A549 (cell line): ENCODE results near the gene TCF25. TPM values are rescaled to one million over a fixed set of nuclear protein-coding genes. Genes with fewer than 3 reads are reported as not detected.
A peak's percentile ranks its signal among the peaks of the same experiment; 100 is the strongest.

Experiments
- ATAC-seq, 2 experiments: fragments of 200-7000 bp in 1 of 2; fragments of >200 bp in 1 of 2; cut with Nextera tagmentation in 1 of 2; cut with Tn5 transposase in 1 of 2; 3 replicates each; pipeline versions ENCODE4 v1.8.0 to v1.9.1; 2018 to 2020; ENCODE audit warnings: mild to moderate bottlenecking in 1 of 2, moderate library complexity in 1 of 2
- CTCF ChIA-PET: fragments of 300-600 bp; sonication (Branson Sonifier 250); formaldehyde crosslinking; extraction: SDS; loops from one replicate; lab custom pipeline; 2021; ENCODE audit warnings: antibody characterized with exemption, inconsistent platforms; lab: Yijun Ruan, JAX
- POLR2A ChIA-PET: fragments of 350-600 bp; formaldehyde crosslinking; extraction: SDS; loops from one replicate; lab custom pipeline; 2021; ENCODE audit warnings: antibody characterized with exemption, inconsistent platforms; lab: Yijun Ruan, JAX
- DNase-seq, 2 experiments: peaks; one replicate each; pipeline versions ENCODE4 v3.0.0 to v3.0.0-alpha.2; 2011 to 2016; ENCODE audit warnings: low read depth in 1 of 2, low spot score in 1 of 2
- FAIRE-seq: peaks from 2 replicates; lab custom pipeline; 2011; peaks lifted over from hg19 to GRCh38; lab: Jason Lieb, UNC
- H3K27ac ChIP-seq, 2 experiments: fragments of >200 bp; sonication (Bioruptor Twin); formaldehyde crosslinking; 3 replicates each; pipeline ENCODE4 v1.5.1; 2016 to 2017
- H3K4me1 ChIP-seq: fragments of >200 bp; sonication (Bioruptor Twin); formaldehyde crosslinking; 3 replicates; pipeline ENCODE4 v1.6.1; 2016
- H3K4me2 ChIP-seq: fragments of >200 bp; sonication (Bioruptor Twin); formaldehyde crosslinking; 3 replicates; pipeline ENCODE4 v1.6.1; 2016
- H3K4me3 ChIP-seq: fragments of >200 bp; sonication (Bioruptor Twin); formaldehyde crosslinking; 3 replicates; pipeline ENCODE4 v1.5.1; 2016
- H3K9me3 ChIP-seq: fragments of >200 bp; sonication (Bioruptor Twin); formaldehyde crosslinking; 3 replicates; pipeline ENCODE4 v1.6.1; 2016
- CEBPB ChIP-seq, 2 experiments: fragments of >200 bp in 1 of 2; sonication (Bioruptor Twin) in 1 of 2; formaldehyde crosslinking in 1 of 2; IDR thresholded peaks; 2 replicates each; pipeline ENCODE4 v1.6.1; 2012 to 2016
- CHD4 ChIP-seq: fragments of 200-600 bp; sonication (generic); IDR thresholded peaks from 2 replicates; pipeline ENCODE4 v1.6.1; 2016; ENCODE audit warnings: antibody characterized with exemption, mild to moderate bottlenecking, borderline replicate concordance
- EHF ChIP-seq: fragments of 250-450 bp; sonication (Bioruptor Pico); IDR thresholded peaks from 2 replicates; pipeline ENCODE4 v1.5.0; 2020; ENCODE audit warnings: mild to moderate bottlenecking
- EP300 ChIP-seq, 2 experiments: fragments of >200 bp; sonication (Bioruptor Twin); formaldehyde crosslinking; IDR thresholded peaks; 2 replicates in 1 of 2; 3 replicates in 1 of 2; pipeline ENCODE4 v1.6.1; 2016 to 2017
- HDAC2 ChIP-seq: fragments of 200-600 bp; sonication (generic); IDR thresholded peaks from 2 replicates; pipeline ENCODE4 v1.6.1; 2016
- HEYL ChIP-seq: fragments of 250-450 bp; sonication (Bioruptor Pico); IDR thresholded peaks from 2 replicates; pipeline ENCODE4 v1.8.0; 2021; ENCODE audit warnings: mild to moderate bottlenecking, moderate library complexity
- JUNB ChIP-seq: fragments of >200 bp; sonication (Bioruptor Twin); formaldehyde crosslinking; IDR thresholded peaks from 2 replicates; pipeline ENCODE4 v1.6.1; 2016
- KDM1A ChIP-seq: fragments of 200-600 bp; sonication (generic); IDR thresholded peaks from 2 replicates; pipeline ENCODE4 v1.6.1; 2016; ENCODE audit warnings: low read depth, mild to moderate bottlenecking
- MYC ChIP-seq: IDR thresholded peaks from 2 replicates; pipeline ENCODE4 v1.6.1; 2012; ENCODE audit warnings: mild to moderate bottlenecking, inconsistent platforms, low read length, improper control_type of control experiment, borderline replicate concordance
- PHF8 ChIP-seq: fragments of 200-600 bp; sonication (generic); IDR thresholded peaks from 2 replicates; pipeline ENCODE4 v1.6.1; 2016; ENCODE audit warnings: low read depth, mild to moderate bottlenecking, antibody characterized with exemption, moderate library complexity, borderline replicate concordance
- POLR2AphosphoS2 ChIP-seq: conservative IDR thresholded peaks from 2 replicates; pipeline ENCODE4 v1.6.1; 2012; ENCODE audit warnings: low read length, improper control_type of control experiment, inconsistent platforms
- RAD21 ChIP-seq, 2 experiments: fragments of >200 bp in 1 of 2; sonication (Bioruptor Twin) in 1 of 2; formaldehyde crosslinking in 1 of 2; IDR thresholded peaks in 1 of 2; conservative IDR thresholded peaks in 1 of 2; 2 replicates in 1 of 2; 3 replicates in 1 of 2; pipeline ENCODE4 v1.6.1; 2012 to 2018; ENCODE audit warnings: inconsistent platforms in 1 of 2
- RARB ChIP-seq: fragments of 250-450 bp; sonication (Bioruptor Pico); IDR thresholded peaks from 2 replicates; pipeline ENCODE4 v1.8.0; 2021; ENCODE audit warnings: mild to moderate bottlenecking, moderate library complexity
- RFX5 ChIP-seq: fragments of 450-650 bp; IDR thresholded peaks from 2 replicates; pipeline ENCODE4 v1.7.1; 2014; ENCODE audit warnings: antibody characterized with exemption, mild to moderate bottlenecking, moderate library complexity
- TFCP2L1 ChIP-seq: fragments of 250-450 bp; sonication (Bioruptor Pico); IDR thresholded peaks from 2 replicates; pipeline ENCODE4 v1.5.0; 2021; ENCODE audit warnings: mild to moderate bottlenecking
- ZFP36 ChIP-seq: fragments of 450-650 bp; IDR thresholded peaks from 2 replicates; pipeline ENCODE4 v1.6.1; 2014; ENCODE audit warnings: borderline replicate concordance; ENCODE audit not compliant: partially characterized antibody
- ZSCAN20 ChIP-seq: fragments of 250-450 bp; sonication (Bioruptor Pico); IDR thresholded peaks from 2 replicates; pipeline ENCODE4 v1.8.0; 2022; ENCODE audit warnings: mild to moderate bottlenecking, moderate library complexity
- WGBS: methylation state at CpG from one replicate; pipeline ENCODE4 v1.1.6; 2017; ENCODE audit errors: missing lambda C conversion rate; 5-methylcytosine and 5-hydroxymethylcytosine counted together
- polyA plus RNA-seq, 4 experiments: library from polyadenylated mRNA; depleted of rRNA in 3 of 4; stranded (reverse); fragments of >200 nt; fragmentation: RNase III in 1 of 4; extraction: RNeasy Plus Mini Kit Qiagen cat#74134 plus additional on column Dnase treatment in 1 of 4; gene quantifications; 2 replicates in 3 of 4; 3 replicates in 1 of 4; pipeline ENCODE4 v1.2.3, GENCODE V29; 2011 to 2017
- TF ChIP-seq, protein P1 (sequence below): fragments of 250-450 bp; sonication (Bioruptor Pico); IDR thresholded peaks from 2 replicates; pipeline ENCODE4 v1.5.0; 2021; ENCODE audit warnings: mild to moderate bottlenecking, moderate library complexity, borderline replicate concordance
- TF ChIP-seq, protein P2 (sequence below): IDR thresholded peaks from 2 replicates; pipeline ENCODE4 v1.6.1; 2012; ENCODE audit warnings: low read depth, borderline replicate concordance
- TF ChIP-seq, protein P3 (sequence below): IDR thresholded peaks from 2 replicates; pipeline ENCODE4 v1.6.1; 2012
- TF ChIP-seq, protein P4 (sequence below): fragments of >200 bp; sonication (Bioruptor Twin); formaldehyde crosslinking; IDR thresholded peaks from 2 replicates; pipeline ENCODE4 v1.6.1; 2016

Gene TCF25
- polyA plus RNA-seq, 2 of the 4 experiments (the other 2 are of a cell fraction), result 125 TPM

DNA sequence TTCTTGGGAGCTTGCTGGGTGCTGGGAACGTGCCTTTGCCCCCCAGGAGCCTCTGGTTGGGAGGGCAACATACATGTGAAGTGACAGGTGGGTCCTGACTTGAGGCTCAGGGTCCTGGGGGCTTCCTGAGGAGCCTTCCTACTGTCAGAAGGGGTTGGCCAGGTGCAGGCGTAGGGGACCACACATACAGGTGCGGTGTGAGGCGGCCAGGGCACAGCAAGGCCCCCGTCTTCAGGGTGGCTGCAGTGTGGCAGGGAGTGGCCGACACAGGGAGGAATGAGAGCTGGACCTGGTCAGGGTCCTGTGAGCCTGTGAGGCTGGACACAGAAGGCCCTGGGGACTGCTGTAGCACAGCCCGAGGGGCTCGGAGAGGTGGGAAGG is 10.6 kb downstream of the TCF25 start:
- ATAC-seq, result peak; percentile 29 to 41; a peak in 2 of 6 replicates

DNA sequence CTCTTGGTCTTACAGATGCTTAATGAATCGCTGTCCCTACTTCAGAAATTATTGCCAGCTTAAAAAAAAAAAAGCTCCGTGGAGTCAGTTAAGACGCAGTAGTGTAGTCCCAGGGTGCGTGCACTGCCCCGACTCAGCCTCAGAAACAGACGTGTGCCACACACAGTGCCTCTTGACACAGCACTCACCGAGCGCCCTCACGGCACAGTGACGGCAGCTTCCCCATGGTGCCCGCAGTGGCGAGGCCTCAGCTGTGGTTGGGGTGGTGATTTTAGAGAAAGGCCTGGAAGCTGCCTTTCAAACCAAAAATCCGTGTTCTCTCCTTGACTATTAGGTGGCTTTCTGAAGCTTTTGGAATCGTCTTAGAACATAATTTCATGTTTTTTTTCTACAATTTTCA is 13.9 kb downstream of the TCF25 start:
- DNase-seq, result no peak
- no peak for ATAC-seq
- no peak overlapping the region for H3K4me3 ChIP-seq
- TF ChIP-seq RFX5 (no peak), ZSCAN20 (CRISPR knock-in tag) (no peak), JUNB (no peak), RAD21 (conservative IDR thresholded peaks at IDR 0.05 in 1 of 2, IDR thresholded peaks at IDR 0.05 in 1 of 2) (no peak)
- TF ChIP-seq, protein P1, sequence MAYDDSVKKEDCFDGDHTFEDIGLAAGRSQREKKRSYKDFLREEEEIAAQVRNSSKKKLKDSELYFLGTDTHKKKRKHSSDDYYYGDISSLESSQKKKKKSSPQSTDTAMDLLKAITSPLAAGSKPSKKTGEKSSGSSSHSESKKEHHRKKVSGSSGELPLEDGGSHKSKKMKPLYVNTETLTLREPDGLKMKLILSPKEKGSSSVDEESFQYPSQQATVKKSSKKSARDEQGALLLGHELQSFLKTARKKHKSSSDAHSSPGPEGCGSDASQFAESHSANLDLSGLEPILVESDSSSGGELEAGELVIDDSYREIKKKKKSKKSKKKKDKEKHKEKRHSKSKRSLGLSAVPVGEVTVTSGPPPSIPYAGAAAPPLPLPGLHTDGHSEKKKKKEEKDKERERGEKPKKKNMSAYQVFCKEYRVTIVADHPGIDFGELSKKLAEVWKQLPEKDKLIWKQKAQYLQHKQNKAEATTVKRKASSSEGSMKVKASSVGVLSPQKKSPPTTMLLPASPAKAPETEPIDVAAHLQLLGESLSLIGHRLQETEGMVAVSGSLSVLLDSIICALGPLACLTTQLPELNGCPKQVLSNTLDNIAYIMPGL, result no peak
- no peak overlapping the region for H3K27ac ChIP-seq
- no peak for FAIRE-seq
- no peaks in the 10 kb centered on the region for H3K4me1 ChIP-seq
- H3K4me2 ChIP-seq, result no peak overlapping the region
- H3K9me3 ChIP-seq, result no peaks in the 10 kb centered on the region
- 95% methylated on average over 14 of the region's 14 CpGs for WGBS
- ChIA-PET CTCF (interaction anchor here (1.2 to 3.3 kb wide), 2 partner anchors 11 to 23 kb away, joined by 3 to 20 read pairs; no protein-coding TSS in a partner anchor), POLR2A (interaction anchor here (1.6 kb wide), 1 partner anchor 14 kb away, joined by 8 read pairs; the partner anchor contains the start of gene TCF25)

More for the DNA sequence above, 10.6 kb downstream of the TCF25 start:
- H3K4me2 ChIP-seq, result no peak overlapping the region
- no peaks in the 10 kb centered on the region for H3K9me3 ChIP-seq
- ChIA-PET CTCF (interaction anchor here (1.4 to 1.6 kb wide), 2 partner anchors 23 to 26 kb away, joined by 3 to 5 read pairs; no protein-coding TSS in a partner anchor), POLR2A (no interaction called here)
- H3K4me1 ChIP-seq, result no peaks in the 10 kb centered on the region
- TF ChIP-seq PHF8, result no peak
- TF ChIP-seq CHD4, result no peak
- no peak for TF ChIP-seq MYC
- TF ChIP-seq RARB (CRISPR knock-in tag), result no peak
- TF ChIP-seq, protein P2, sequence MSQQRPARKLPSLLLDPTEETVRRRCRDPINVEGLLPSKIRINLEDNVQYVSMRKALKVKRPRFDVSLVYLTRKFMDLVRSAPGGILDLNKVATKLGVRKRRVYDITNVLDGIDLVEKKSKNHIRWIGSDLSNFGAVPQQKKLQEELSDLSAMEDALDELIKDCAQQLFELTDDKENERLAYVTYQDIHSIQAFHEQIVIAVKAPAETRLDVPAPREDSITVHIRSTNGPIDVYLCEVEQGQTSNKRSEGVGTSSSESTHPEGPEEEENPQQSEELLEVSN, result no peak
- TF ChIP-seq, protein P3, sequence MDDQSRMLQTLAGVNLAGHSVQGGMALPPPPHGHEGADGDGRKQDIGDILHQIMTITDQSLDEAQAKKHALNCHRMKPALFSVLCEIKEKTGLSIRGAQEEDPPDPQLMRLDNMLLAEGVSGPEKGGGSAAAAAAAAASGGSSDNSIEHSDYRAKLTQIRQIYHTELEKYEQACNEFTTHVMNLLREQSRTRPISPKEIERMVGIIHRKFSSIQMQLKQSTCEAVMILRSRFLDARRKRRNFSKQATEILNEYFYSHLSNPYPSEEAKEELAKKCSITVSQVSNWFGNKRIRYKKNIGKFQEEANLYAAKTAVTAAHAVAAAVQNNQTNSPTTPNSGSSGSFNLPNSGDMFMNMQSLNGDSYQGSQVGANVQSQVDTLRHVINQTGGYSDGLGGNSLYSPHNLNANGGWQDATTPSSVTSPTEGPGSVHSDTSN, result no peak
- TF ChIP-seq JUNB, result no peak
- no peak for TF ChIP-seq TFCP2L1
- no peak for TF ChIP-seq ZFP36
- no peak for TF ChIP-seq EHF (CRISPR knock-in tag)
- no peak for TF ChIP-seq KDM1A
- TF ChIP-seq POLR2AphosphoS2, result no peak
- TF ChIP-seq CEBPB (IDR thresholded peaks at IDR 0.05), result no peak
- TF ChIP-seq, all 56 proteins: peak for 0
- DNase-seq (no peak), FAIRE-seq (no peak)
- no peak overlapping the region for H3K27ac ChIP-seq
- WGBS, result 92% methylated on average over 8 of the region's 8 CpGs
- no peak overlapping the region for H3K4me3 ChIP-seq

DNA sequence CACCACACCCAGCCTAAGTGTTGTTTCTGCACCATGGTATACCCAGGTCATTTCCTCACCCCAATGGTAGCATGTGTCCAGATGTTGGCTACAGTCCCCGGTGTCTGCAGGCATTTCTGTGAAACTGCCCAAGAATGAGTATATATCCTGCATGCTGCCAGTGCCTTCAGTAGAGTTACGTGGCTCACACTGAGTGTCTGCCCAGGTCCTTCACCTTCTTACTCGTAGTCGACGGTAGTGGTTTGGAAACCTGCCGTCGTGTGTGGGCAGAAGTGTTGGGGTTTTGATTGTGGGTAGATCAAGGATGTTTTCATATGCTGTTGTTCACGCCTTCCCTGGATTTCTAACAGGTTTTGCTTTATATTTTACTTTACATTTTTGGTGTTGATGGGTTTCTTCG is 16.8 kb downstream of the TCF25 start:
- no peak for FAIRE-seq
- Histone ChIP-seq H3K9me3 (no peaks in the 10 kb centered on the region), H3K4me3 (no peak overlapping the region), H3K4me1 (no peaks in the 10 kb centered on the region), H3K4me2 (no peak overlapping the region), H3K27ac (no peak overlapping the region)
- ATAC-seq, result no peak
- POLR2A ChIA-PET, result no interaction called here
- TF ChIP-seq POLR2AphosphoS2 (no peak), ZFP36 (no peak), HDAC2 (no peak), EP300 (IDR thresholded peaks at IDR 0.05) (no peak), HEYL (CRISPR knock-in tag) (no peak)
- TF ChIP-seq, protein P4, sequence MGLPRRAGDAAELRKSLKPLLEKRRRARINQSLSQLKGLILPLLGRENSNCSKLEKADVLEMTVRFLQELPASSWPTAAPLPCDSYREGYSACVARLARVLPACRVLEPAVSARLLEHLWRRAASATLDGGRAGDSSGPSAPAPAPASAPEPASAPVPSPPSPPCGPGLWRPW, result no peak
- WGBS, result 95% methylated on average over 9 of the region's 9 CpGs
- no peak for DNase-seq
- CTCF ChIA-PET, result interaction anchor here (0.9 to 1.6 kb wide), 4 partner anchors 9 to 190 kb away, joined by 3 to 6 read pairs (median 4); no protein-coding TSS in a partner anchor
